ENCODE data around the gene LCN12. TPM values are rescaled to one million over a fixed set of nuclear protein-coding genes. Genes with fewer than 3 reads are reported as not detected.

Gene LCN12
- total RNA-seq, 1 experiment from 2014 or later: 2.5 TPM

- intact Hi-C loops (cut with micrococcal nuclease; ENCODE audit: unreplicated experiment): no loop called here
- POLR2A ChIA-PET: no interaction called here
Measured at GRCh38 chr9:136928591-136928990, 23.5 kb upstream of the LCN12 start.

GRCh38 chr9:136930014-136930413 lies 22.1 kb upstream of the LCN12 start:
- ChIA-PET CTCF (no interaction called here), POLR2A (interaction anchor here (0.6 kb wide), 1 partner anchor 175 kb away, joined by 15 read pairs; no protein-coding TSS in a partner anchor)
- DNase-seq (ENCODE audit: low read depth, low spot score) (no peak), ATAC-seq (no peak)
- no peak overlapping the region for H3K27ac ChIP-seq (ENCODE audit: low read length)
- H3K36me3 ChIP-seq (ENCODE audit: control insufficient read depth, insufficient read depth, low read length): peaks cover 2% of the 10 kb centered on the region
- H3K4me1 ChIP-seq (ENCODE audit: control insufficient read depth, insufficient read depth, low read length): no peaks in the 10 kb centered on the region
- H3K4me3 ChIP-seq (ENCODE audit: low read depth in 2 of 2, low read length in 2 of 2): no peak overlapping the region
- no peaks in the 10 kb centered on the region for H3K27me3 ChIP-seq (ENCODE audit: control insufficient read depth, insufficient read depth, low read length)
- in situ Hi-C loops (cut with HindIII; ENCODE audit: low pct_unique_long_range_greater_than_20kb, low sequenced_read_pairs) (no loop called here), intact Hi-C loops (cut with micrococcal nuclease; ENCODE audit: unreplicated experiment) (no loop called here)
- TF ChIP-seq POLR2AphosphoS5 (IDR thresholded peaks at IDR 0.05; ENCODE audit: low read depth, low read length) (no peak), SIN3A (IDR thresholded peaks at IDR 0.05; ENCODE audit: borderline replicate concordance, insufficient read depth, low read depth, low read length) (no peak)
- BruUV-seq (replicated peaks): no TSS peak
- H3K9me3 ChIP-seq (ENCODE audit: control insufficient read depth, insufficient read depth, low read depth, low read length): no peaks in the 10 kb centered on the region

More at GRCh38 chr9:136928591-136928990, 23.5 kb upstream of the LCN12 start:
- Histone ChIP-seq H3K27me3 (ENCODE audit: control insufficient read depth, insufficient read depth, low read length) (no peaks in the 10 kb centered on the region), H3K27ac (ENCODE audit: low read length) (no peak overlapping the region), H3K36me3 (ENCODE audit: control insufficient read depth, insufficient read depth, low read length) (peaks cover 4% of the 10 kb centered on the region), H3K9me3 (ENCODE audit: control insufficient read depth, insufficient read depth, low read depth, low read length) (no peaks in the 10 kb centered on the region), H3K4me1 (ENCODE audit: control insufficient read depth, insufficient read depth, low read length) (no peaks in the 10 kb centered on the region), H3K4me3 (ENCODE audit: low read depth in 2 of 2, low read length in 2 of 2) (no peak overlapping the region)
- CTCF ChIA-PET: no interaction called here
- no peak for TF ChIP-seq TCF7L2 (IDR thresholded peaks at IDR 0.05; ENCODE audit: low read depth, low read length)
- TF ChIP-seq POLR2AphosphoS5 (IDR thresholded peaks at IDR 0.05; ENCODE audit: low read depth, low read length): no peak
- TF ChIP-seq REST (IDR thresholded peaks at IDR 0.05; ENCODE audit: insufficient read depth in 1 of 2, low read depth in 2 of 2, low read length in 1 of 2): no peak
- no peak for TF ChIP-seq CTCF (IDR thresholded peaks at IDR 0.05)
- TF ChIP-seq SIN3A (IDR thresholded peaks at IDR 0.05; ENCODE audit: borderline replicate concordance, insufficient read depth, low read depth, low read length): no peak
- ATAC-seq (peak; percentile 23; the same call in 1 of the 2 replicates), DNase-seq (ENCODE audit: low read depth, low spot score) (no peak)
- no TSS peak for BruUV-seq (replicated peaks)
- in situ Hi-C loops (cut with HindIII; ENCODE audit: low pct_unique_long_range_greater_than_20kb, low sequenced_read_pairs): no loop called here

GRCh38 chr9:136931611-136932130 lies 20.4 kb upstream of the LCN12 start:
- Histone ChIP-seq H3K27ac (ENCODE audit: low read length) (no peak overlapping the region), H3K36me3 (ENCODE audit: control insufficient read depth, insufficient read depth, low read length) (peaks cover 2% of the 10 kb centered on the region), H3K9me3 (ENCODE audit: control insufficient read depth, insufficient read depth, low read depth, low read length) (no peaks in the 10 kb centered on the region), H3K4me3 (ENCODE audit: low read depth in 2 of 2, low read length in 2 of 2) (no peak overlapping the region), H3K27me3 (ENCODE audit: control insufficient read depth, insufficient read depth, low read length) (no peaks in the 10 kb centered on the region), H3K4me1 (ENCODE audit: control insufficient read depth, insufficient read depth, low read length) (no peaks in the 10 kb centered on the region)
- DNase-seq (ENCODE audit: low read depth, low spot score) (no peak), ATAC-seq (no peak)
- intact Hi-C loops (cut with micrococcal nuclease; ENCODE audit: unreplicated experiment): no loop called here
- ChIA-PET POLR2A (no interaction called here), CTCF (no interaction called here)
- no TSS peak for BruUV-seq (replicated peaks)
- no peak for TF ChIP-seq TCF7L2 (IDR thresholded peaks at IDR 0.05; ENCODE audit: low read depth, low read length)
- no peak for TF ChIP-seq CTCF (IDR thresholded peaks at IDR 0.05)
- TF ChIP-seq SIN3A (IDR thresholded peaks at IDR 0.05; ENCODE audit: borderline replicate concordance, insufficient read depth, low read depth, low read length): no peak
- no peak for TF ChIP-seq POLR2AphosphoS5 (IDR thresholded peaks at IDR 0.05; ENCODE audit: low read depth, low read length)
- TF ChIP-seq REST (IDR thresholded peaks at IDR 0.05; ENCODE audit: insufficient read depth in 1 of 2, low read depth in 2 of 2, low read length in 1 of 2): no peak
- in situ Hi-C loops (cut with HindIII; ENCODE audit: low pct_unique_long_range_greater_than_20kb, low sequenced_read_pairs): no loop called here

All from Panc1 (cell line).